Endothelial cell of umbilical vein (primary cell): ENCODE data around the gene LCT. TPM values are rescaled to one million over a fixed set of nuclear protein-coding genes. Genes with fewer than 3 reads are reported as not detected.

Source experiments
- BruUV-seq: library from RNA; stranded (reverse); fragments of 400-500 nt; replicated peaks from 2 replicates; lab custom pipeline; 2021; lab: Mats Ljungman, UMichigan
- CTCF ChIA-PET: fragments of 300-600, 350-600 bp; sonication (Branson Sonifier 250); formaldehyde crosslinking; loops from one replicate; lab custom pipeline; 2021; ENCODE audit warnings: antibody characterized with exemption, inconsistent platforms; lab: Charles Lee
- POLR2A ChIA-PET: fragments of 300-600, 350-600 bp; sonication (Branson Sonifier 250); formaldehyde crosslinking; loops from one replicate; lab custom pipeline; 2021; ENCODE audit warnings: antibody characterized with exemption, inconsistent platforms; lab: Charles Lee
- DNase-seq: peaks from one replicate; pipeline ENCODE4 v3.0.0-alpha.2; 2011; ENCODE audit warnings: low read depth, low spot score
- FAIRE-seq: peaks from 2 replicates; lab custom pipeline; 2011; peaks lifted over from hg19 to GRCh38; lab: Jason Lieb, UNC
- H2AFZ ChIP-seq: 2 replicates; pipeline ENCODE4 v1.6.0; 2012; ENCODE audit warnings: low read depth, low read length, control low read depth, inconsistent platforms
- H3K27ac ChIP-seq: 2 replicates; pipeline ENCODE4 v1.5.1; 2011; ENCODE audit warnings: low read depth, mild to moderate bottlenecking, control low read depth, low read length, moderate library complexity; ENCODE audit not compliant: insufficient read depth
- H3K27me3 ChIP-seq, 2 experiments: 2 replicates each; pipeline versions ENCODE4 v1.6.0 to v1.6.1; 2011; ENCODE audit warnings: low read length in 2 of 2, mixed read lengths in 1 of 2; ENCODE audit not compliant: control insufficient read depth in 2 of 2, insufficient read depth in 2 of 2
- H3K36me3 ChIP-seq, 2 experiments: 2 replicates in 1 of 2; 3 replicates in 1 of 2; pipeline ENCODE4 v1.5.1; 2011; ENCODE audit warnings: low read length in 2 of 2, mild to moderate bottlenecking in 1 of 2, moderate library complexity in 1 of 2; ENCODE audit not compliant: control insufficient read depth in 2 of 2, insufficient read depth in 2 of 2; ENCODE audit errors: extremely low read depth in 1 of 2
- H3K4me1 ChIP-seq: 3 replicates; pipeline ENCODE4 v1.5.1; 2011; ENCODE audit warnings: mild to moderate bottlenecking, low read length; ENCODE audit not compliant: control insufficient read depth, insufficient read depth; ENCODE audit errors: extremely low read depth
- H3K4me2 ChIP-seq: 2 replicates; pipeline ENCODE4 v1.6.1; 2011; ENCODE audit warnings: low read length, control low read depth, mixed read lengths; ENCODE audit not compliant: insufficient read depth
- H3K4me3 ChIP-seq, 3 experiments: fragments of 200-600 bp in 1 of 3; sonication (generic), shearing (Covaris generic) in 1 of 3; replicated peaks in 1 of 3; 2 replicates each; pipeline ENCODE4 v1.5.1; 2011 to 2016; ENCODE audit warnings: control low read depth in 3 of 3, low read length in 3 of 3, mild to moderate bottlenecking in 2 of 3, inconsistent platforms in 1 of 3, low read depth in 1 of 3, moderate library complexity in 1 of 3; ENCODE audit not compliant: insufficient read depth in 1 of 3
- H3K79me2 ChIP-seq: 2 replicates; pipeline ENCODE4 v1.6.0; 2012; ENCODE audit warnings: low read length, inconsistent platforms; ENCODE audit not compliant: control insufficient read depth, insufficient read depth
- H3K9ac ChIP-seq: replicated peaks from 2 replicates; pipeline ENCODE3; 2011; ENCODE audit warnings: low read length, control low read depth; ENCODE audit not compliant: insufficient read depth; ENCODE audit errors: extremely low read depth
- H3K9me1 ChIP-seq: replicated peaks from 3 replicates; pipeline ENCODE4 v1.6.0; 2011; ENCODE audit warnings: mild to moderate bottlenecking, low read length; ENCODE audit not compliant: control insufficient read depth, insufficient read depth; ENCODE audit errors: extremely low read depth
- H3K9me3 ChIP-seq: replicated peaks from 2 replicates; pipeline ENCODE4 v1.5.1; 2012; ENCODE audit warnings: low read length, inconsistent platforms; ENCODE audit not compliant: control insufficient read depth, insufficient read depth
- H4K20me1 ChIP-seq: replicated peaks from 2 replicates; pipeline ENCODE3; 2011; ENCODE audit warnings: mild to moderate bottlenecking, low read length; ENCODE audit not compliant: control insufficient read depth, insufficient read depth; ENCODE audit errors: extremely low read depth
- CTCF ChIP-seq, 2 donors: IDR thresholded peaks; 1 replicate in 1 of 2; 2 replicates in 1 of 2; pipeline ENCODE4 v1.5.1; 2011; ENCODE audit warnings: low read length in 2 of 2, mild to moderate bottlenecking in 2 of 2, moderate library complexity in 2 of 2, control low read depth in 1 of 2, inconsistent platforms in 1 of 2, low read depth in 1 of 2; ENCODE audit not compliant: insufficient read depth in 1 of 2; ENCODE audit errors: extremely low read depth in 1 of 2
- EZH2 ChIP-seq: IDR thresholded peaks from 2 replicates; pipeline ENCODE4 v1.6.1; 2012; ENCODE audit warnings: borderline replicate concordance, low read depth, mild to moderate bottlenecking, moderate library complexity, low read length, inconsistent platforms; ENCODE audit not compliant: severe bottlenecking
- FOS ChIP-seq: IDR thresholded peaks from 2 replicates; pipeline ENCODE4 v1.6.1; 2011; ENCODE audit warnings: mild to moderate bottlenecking, low read length, moderate library complexity, borderline replicate concordance; ENCODE audit not compliant: insufficient read depth
- GATA2 ChIP-seq: IDR thresholded peaks from 2 replicates; pipeline ENCODE4 v1.7.0; 2011; ENCODE audit warnings: low read depth, mild to moderate bottlenecking, moderate library complexity, mixed read lengths, low read length; ENCODE audit not compliant: insufficient read length, insufficient read depth
- JUN ChIP-seq: IDR thresholded peaks from 2 replicates; pipeline ENCODE4 v1.6.1; 2011; ENCODE audit warnings: borderline replicate concordance, low read depth; ENCODE audit not compliant: insufficient read length, insufficient read depth
- MYC ChIP-seq: IDR thresholded peaks from one replicate; pipeline ENCODE4 v1.6.1; 2011; ENCODE audit warnings: mild to moderate bottlenecking, low read depth, low read length
- POLR2A ChIP-seq: IDR thresholded peaks from 2 replicates; pipeline ENCODE4 v1.6.1; 2012; ENCODE audit warnings: low read depth, mild to moderate bottlenecking, control low read depth, low read length
- dilution Hi-C: fragments of 300-500 bp; cut with MboI; formaldehyde crosslinking; loops from one replicate; pipeline ENCODE4 v1.15.0; 2019; ENCODE audit warnings: low sequenced_read_pairs; ENCODE audit not compliant: extremely low pct_ligation_motif_present
- intact Hi-C: fragments of 100-400 bp; cut with micrococcal nuclease; formaldehyde crosslinking; loops from one replicate; pipeline ENCODE4 v1.10.0; 2022
- polyA plus RNA-seq, 4 experiments: library from polyadenylated mRNA; depleted of rRNA in 3 of 4; stranded (reverse) in 3 of 4; unstranded in 1 of 4; fragments of >200 nt; gene quantifications; 2 replicates each; pipeline versions ENCODE4 v1.2.1 to v1.2.3, GENCODE V29; 2011 to 2012; ENCODE audit warnings: missing spikeins in 1 of 4
- total RNA-seq: library from RNA; stranded (reverse); gene quantifications from 2 replicates; pipeline ENCODE4 v1.2.3, GENCODE V29; 2021
- TF ChIP-seq, protein P1 (sequence below): IDR thresholded peaks from 2 replicates; pipeline ENCODE4 v1.6.1; 2011; ENCODE audit not compliant: insufficient read depth, insufficient read length

LCT gene
- total and polyA plus RNA-seq, 2 donors (not counting 3 experiments of a cell fraction or from before 2014, with no cell fraction given) = 0.07 TPM; not detected in 1

DNA sequence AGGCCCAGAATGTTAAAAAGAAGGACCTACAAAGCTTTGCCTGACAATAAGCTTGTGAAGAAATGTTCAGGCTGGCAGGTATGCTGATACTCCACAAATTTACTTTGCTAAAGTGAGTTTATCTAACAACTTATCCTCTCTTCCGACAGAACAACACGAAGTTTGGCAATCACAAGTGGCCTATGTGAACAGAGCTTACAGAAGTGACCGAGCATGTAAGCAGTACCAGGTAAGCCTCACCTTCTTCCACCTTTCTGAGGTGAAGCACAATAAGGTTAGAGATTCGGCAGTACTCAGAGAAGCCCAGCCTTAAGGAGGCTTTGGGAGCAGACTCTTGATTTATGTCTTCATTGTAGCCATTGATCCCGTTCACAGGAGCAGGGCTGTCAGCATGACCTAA, 9.0 kb upstream of the LCT start:
- H3K9me3 ChIP-seq = no peaks in the 10 kb centered on the region
- dilution Hi-C loops = no loop called here
- ChIA-PET CTCF (no interaction called here), POLR2A (no interaction called here)
- DNase-seq = no peak
- H3K4me2 ChIP-seq = no peak overlapping the region
- H3K9ac ChIP-seq = no peak overlapping the region
- TF ChIP-seq, protein P1, sequence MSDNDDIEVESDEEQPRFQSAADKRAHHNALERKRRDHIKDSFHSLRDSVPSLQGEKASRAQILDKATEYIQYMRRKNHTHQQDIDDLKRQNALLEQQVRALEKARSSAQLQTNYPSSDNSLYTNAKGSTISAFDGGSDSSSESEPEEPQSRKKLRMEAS = no peak
- TF ChIP-seq JUN (no peak), FOS (no peak), MYC (no peak), POLR2A (no peak), EZH2 (no peak), GATA2 (no peak)
- BruUV-seq = no TSS peak
- intact Hi-C loops = no loop called here
- H3K27me3 ChIP-seq = no peaks in the 10 kb centered on the region
- H3K36me3 ChIP-seq = peaks cover 0 to 3% of the 10 kb centered on the region in 2 experiments
- no peak for FAIRE-seq
- H3K79me2 ChIP-seq = no peaks in the 10 kb centered on the region
- no peaks in the 10 kb centered on the region for H4K20me1 ChIP-seq
- H3K27ac ChIP-seq = no peak overlapping the region
- H2AFZ ChIP-seq = no peak overlapping the region
- no peaks in the 10 kb centered on the region for H3K9me1 ChIP-seq
- H3K4me1 ChIP-seq = no peaks in the 10 kb centered on the region
- H3K4me3 ChIP-seq = no peak overlapping the region

DNA sequence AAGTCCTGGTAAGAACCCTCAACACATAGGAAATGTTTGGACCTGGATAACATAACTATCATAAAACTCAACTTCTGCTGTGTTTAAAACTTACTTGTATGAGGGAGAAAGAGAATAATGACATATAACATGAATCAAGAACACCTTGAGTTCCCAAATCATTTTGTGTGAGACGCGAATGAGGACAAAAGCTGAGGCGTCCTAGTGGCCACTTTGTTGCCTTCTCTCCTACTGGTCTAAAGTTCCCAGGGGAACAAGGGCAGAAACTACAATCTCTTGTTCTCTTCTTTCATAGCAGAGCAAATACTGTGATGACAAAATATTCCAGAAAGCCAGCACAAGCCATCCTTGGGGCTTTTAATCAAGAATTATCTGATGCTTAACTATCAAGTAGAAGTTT, 8.3 kb upstream of the LCT start:
- TF ChIP-seq FOS = no peak
- no peak for TF ChIP-seq CTCF (IDR thresholded peaks at IDR 0.05; ENCODE audit: extremely low read depth in 1 of 2, insufficient read depth in 1 of 2, low read depth in 1 of 2, low read length in 2 of 2)
- no peak for TF ChIP-seq EZH2
- DNase-seq (no peak), FAIRE-seq (no peak)
- CTCF ChIA-PET = no interaction called here
- BruUV-seq = no TSS peak
- dilution Hi-C loops (no loop called here), intact Hi-C loops (no loop called here)
- no peaks in the 10 kb centered on the region for H3K27me3 ChIP-seq
- no peaks in the 10 kb centered on the region for H3K9me3 ChIP-seq
- H3K4me1 ChIP-seq = peaks cover 1% of the 10 kb centered on the region
- no peak overlapping the region for H3K27ac ChIP-seq
- H2AFZ ChIP-seq = no peak overlapping the region
- no peaks in the 10 kb centered on the region for H3K79me2 ChIP-seq
- H3K36me3 ChIP-seq = peaks cover 0 to 3% of the 10 kb centered on the region in 2 experiments
- H4K20me1 ChIP-seq = no peaks in the 10 kb centered on the region
- H3K4me3 ChIP-seq = no peak overlapping the region
- POLR2A ChIA-PET = no interaction called here
- no peaks in the 10 kb centered on the region for H3K9me1 ChIP-seq
- H3K4me2 ChIP-seq = no peak overlapping the region
- no peak overlapping the region for H3K9ac ChIP-seq
